Activated T-helper 1 cell treated with anti-CD3 and anti-CD28 coated beads, Interleukin-12 subunit alpha, Interleukin-12 subunit beta, Interleukin-2, Interleukin-4 antibody, amounts not matched to agents 30 ng/mL and 10 ng/mL and 1 ng/mL, durations not matched to agents 14 hours and 24 hours and 36 hours (primary cell): Measurements from ENCODE around the gene RCAN2. TPM values are rescaled to one million over a fixed set of nuclear protein-coding genes. Genes with fewer than 3 reads are reported as not detected.
"Not testable (repeated sequence)": the region's sequence is repeated elsewhere in the genome, so short reads cannot be mapped to it uniquely, and the experiment has no call there.

Source experiments
- DNase-seq: peaks from one replicate; pipeline ENCODE4 v3.0.0; 2021; ENCODE audit warnings: low spot score
- H3K27ac Mint-ChIP-seq: one replicate; pipeline ENCODE4 v1.8.0; 2021; ENCODE audit warnings: mild to moderate bottlenecking, mixed read lengths
- H3K27me3 Mint-ChIP-seq: one replicate; pipeline ENCODE4 v1.8.0; 2022; ENCODE audit warnings: mild to moderate bottlenecking, moderate library complexity, mixed read lengths; ENCODE audit not compliant: insufficient read depth
- H3K36me3 Mint-ChIP-seq: one replicate; pipeline ENCODE4 v1.8.0; 2021; ENCODE audit warnings: low read depth, mixed read lengths
- H3K4me1 Mint-ChIP-seq: one replicate; pipeline ENCODE4 v1.8.0; 2021; ENCODE audit warnings: low read depth, mixed read lengths
- H3K4me3 Mint-ChIP-seq: one replicate; pipeline ENCODE4 v1.8.0; 2021; ENCODE audit warnings: mild to moderate bottlenecking, moderate library complexity, mixed read lengths
- H3K9me3 Mint-ChIP-seq: one replicate; pipeline ENCODE4 v1.8.0; 2021; ENCODE audit warnings: mixed read lengths
- intact Hi-C: fragments of 100-400 bp; cut with micrococcal nuclease; formaldehyde crosslinking; loops from one replicate; pipeline ENCODE4 v1.15.1; 2024
- total RNA-seq: library from RNA; stranded (reverse); gene quantifications from 2 replicates; pipeline ENCODE4 v1.2.3, GENCODE V29; 2022

RCAN2 gene
- total RNA-seq, 1 donor from 2014 or later: 0.44 TPM

DNA sequence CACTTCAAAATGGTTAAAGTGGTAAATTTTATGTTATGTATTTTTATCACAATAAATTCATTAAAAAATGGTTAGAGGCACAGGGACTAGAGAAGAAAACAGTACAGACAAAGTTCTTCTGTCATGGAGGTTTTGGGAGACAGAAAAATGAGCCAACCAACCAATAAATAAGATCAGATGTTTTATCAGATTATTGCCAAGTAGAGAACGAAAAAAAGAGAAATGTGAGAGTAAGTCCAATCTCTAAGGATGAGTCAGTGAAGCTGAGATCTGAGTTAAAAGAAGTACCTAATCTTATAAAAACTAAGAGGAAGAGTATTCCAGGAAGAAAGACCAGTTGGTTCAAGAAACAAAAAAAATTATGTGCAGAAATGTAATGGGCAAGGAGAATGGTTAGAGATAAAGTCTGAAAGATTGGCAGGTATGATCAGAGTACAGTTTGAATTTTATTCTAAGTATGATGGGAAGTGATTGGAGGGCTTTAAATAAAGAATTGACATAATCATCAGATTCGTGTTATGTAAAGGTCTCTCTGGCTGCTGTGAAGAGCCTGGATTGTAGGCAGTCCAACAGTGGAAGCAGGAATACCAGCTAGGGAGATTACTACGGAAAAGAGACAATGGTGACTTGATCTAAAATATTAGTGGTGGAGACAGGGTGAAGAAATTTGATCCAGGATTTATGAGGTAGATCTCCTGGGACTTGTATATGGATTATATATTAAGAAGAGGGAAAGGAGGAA, 79.6 kb downstream of the RCAN2 start:
- Mint-ChIP-seq H3K4me1 (no peaks in the 10 kb centered on the region), H3K4me3 (no peak overlapping the region), H3K36me3 (no peaks in the 10 kb centered on the region), H3K27ac (no peak overlapping the region), H3K9me3 (no peaks in the 10 kb centered on the region), H3K27me3 (peaks cover 6% of the 10 kb centered on the region)
- DNase-seq: no peak
- intact Hi-C loops: loop anchor here (2.0 kb wide), 1 partner anchor 369 kb away; no protein-coding TSS in a partner anchor

DNA sequence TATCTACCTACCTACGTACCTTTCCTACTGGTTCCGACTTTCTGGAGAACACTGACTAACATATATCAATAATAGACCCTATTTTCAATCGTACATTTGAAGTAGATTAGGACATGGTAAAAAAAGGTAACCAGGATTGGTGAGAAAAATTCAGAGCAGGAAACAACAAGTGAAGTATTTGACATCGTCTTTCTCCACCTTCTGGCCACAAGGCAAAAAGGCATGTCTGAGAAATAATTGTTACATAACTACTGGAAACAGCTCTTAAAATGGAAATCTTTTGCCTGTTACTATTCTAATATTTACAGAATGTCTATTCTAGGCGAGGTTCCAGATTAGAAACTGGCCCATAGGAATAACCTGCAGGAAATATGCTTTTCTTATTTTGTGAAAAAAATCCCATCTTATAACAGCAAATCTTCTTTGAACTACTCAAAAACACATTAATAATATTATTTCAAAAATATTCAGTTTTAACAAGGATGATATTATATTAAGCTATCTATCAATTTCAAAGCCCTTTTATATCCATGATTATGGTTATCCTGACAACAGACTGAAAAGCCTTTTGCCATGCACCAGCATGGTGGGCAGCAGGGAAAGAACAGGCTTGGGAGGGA, 80.8 kb downstream of the RCAN2 start:
- intact Hi-C loops: loop anchor here (1.0 to 2.0 kb wide), 3 partner anchors 189 to 480 kb away; no protein-coding TSS in a partner anchor
- Mint-ChIP-seq H3K4me1 (no peaks in the 10 kb centered on the region), H3K27ac (no peak overlapping the region), H3K36me3 (no peaks in the 10 kb centered on the region), H3K9me3 (no peaks in the 10 kb centered on the region), H3K4me3 (no peak overlapping the region), H3K27me3 (peaks cover 6% of the 10 kb centered on the region)
- no peak for DNase-seq

DNA sequence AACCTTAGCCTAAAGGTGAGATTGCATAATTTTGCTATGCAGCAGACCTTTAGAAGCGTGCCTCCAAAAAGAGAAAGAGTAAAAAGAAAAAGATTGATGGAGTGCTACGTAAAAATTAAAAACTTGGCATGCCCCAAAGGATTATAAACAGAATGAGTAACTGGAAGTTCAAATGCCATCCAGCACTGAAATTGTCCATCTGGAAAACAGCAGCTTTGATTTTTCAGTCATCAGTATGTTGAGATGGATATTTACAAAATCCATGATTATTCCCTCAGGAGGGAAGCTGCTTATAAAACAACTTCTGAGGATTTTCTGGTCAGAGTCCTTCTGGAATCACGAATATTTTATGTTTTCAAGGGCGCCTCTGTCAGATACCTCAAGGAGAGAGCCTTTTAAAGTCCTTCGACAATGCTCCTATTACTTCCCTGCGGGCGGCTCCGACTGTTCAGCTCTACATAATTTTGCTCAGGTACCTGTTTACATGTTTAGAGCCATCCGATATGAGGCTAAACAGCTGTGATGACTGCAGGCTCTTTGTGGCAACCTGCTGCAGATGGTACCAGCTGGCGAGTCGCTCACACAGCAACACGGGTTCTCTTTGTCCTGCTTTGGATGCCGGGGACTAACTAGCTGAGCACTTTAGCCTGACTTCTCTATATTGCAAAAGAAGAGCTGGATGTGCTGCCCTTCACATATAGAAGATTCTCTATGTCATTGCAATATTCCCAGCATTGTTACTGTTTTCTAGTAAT, 83.3 kb downstream of the RCAN2 start:
- no peaks in the 10 kb centered on the region for H3K4me1 Mint-ChIP-seq
- no peak for DNase-seq
- no peak overlapping the region for H3K4me3 Mint-ChIP-seq
- no peaks in the 10 kb centered on the region for H3K36me3 Mint-ChIP-seq
- no peaks in the 10 kb centered on the region for H3K9me3 Mint-ChIP-seq
- peaks cover 3% of the 10 kb centered on the region for H3K27me3 Mint-ChIP-seq
- H3K27ac Mint-ChIP-seq: no peak overlapping the region
- intact Hi-C loops: no loop called here

DNA sequence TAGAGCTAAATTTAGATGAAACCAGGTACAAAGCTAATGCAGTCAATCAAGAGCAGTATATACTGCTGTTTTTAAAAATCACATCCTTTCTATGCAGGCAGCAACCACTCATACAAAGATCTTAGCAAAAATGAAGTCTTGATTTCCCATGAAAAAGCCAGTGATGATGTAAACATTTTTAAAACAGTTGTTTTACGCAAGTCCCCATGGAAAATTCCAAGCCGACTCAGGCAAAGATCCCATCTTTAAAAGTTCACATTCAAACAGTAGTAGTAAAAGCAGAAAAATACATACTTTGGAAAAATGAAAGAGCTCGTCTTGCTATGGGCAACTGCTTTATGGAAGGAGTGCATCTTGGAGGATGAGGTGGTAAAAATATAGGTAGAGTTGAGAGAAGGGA, 84.0 kb downstream of the RCAN2 start:
- H3K9me3 Mint-ChIP-seq: no peaks in the 10 kb centered on the region
- H3K27me3 Mint-ChIP-seq: peaks cover 3% of the 10 kb centered on the region
- no peaks in the 10 kb centered on the region for H3K4me1 Mint-ChIP-seq
- DNase-seq: no peak
- intact Hi-C loops: no loop called here
- no peaks in the 10 kb centered on the region for H3K36me3 Mint-ChIP-seq
- H3K27ac Mint-ChIP-seq: no peak overlapping the region
- H3K4me3 Mint-ChIP-seq: no peak overlapping the region

DNA sequence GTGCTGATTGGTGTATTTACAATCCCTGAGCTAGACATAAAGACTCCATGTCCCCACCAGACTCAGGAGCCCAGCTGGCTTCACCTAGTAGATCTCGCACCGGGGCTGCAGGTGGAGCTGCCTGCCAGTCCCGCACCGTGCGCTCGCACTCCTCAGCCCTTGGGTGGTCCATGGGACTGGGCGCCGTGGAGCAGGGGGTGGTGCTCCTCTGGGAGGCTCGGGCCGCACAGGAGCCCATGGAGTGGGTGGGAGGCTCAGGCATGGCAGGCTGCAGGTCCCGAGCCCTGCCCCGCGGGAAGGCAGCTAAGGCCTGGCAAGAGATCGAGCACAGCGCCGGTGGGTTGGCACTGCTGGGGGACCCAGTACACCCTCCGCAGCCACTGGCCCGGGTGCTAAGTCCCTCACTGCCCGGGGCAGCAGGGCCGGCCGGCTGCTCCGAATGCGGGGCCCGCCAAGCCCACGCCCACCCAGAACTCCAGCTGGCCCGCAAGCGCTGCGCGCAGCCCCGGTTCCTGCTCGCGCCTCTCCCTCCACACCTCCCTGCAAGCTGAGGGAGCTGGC, 85.5 kb downstream of the RCAN2 start:
- H3K27ac Mint-ChIP-seq, H3K27me3 Mint-ChIP-seq, H3K36me3 Mint-ChIP-seq, DNase-seq, H3K9me3 Mint-ChIP-seq, H3K4me3 Mint-ChIP-seq, intact Hi-C loops, H3K4me1 Mint-ChIP-seq: not testable (repeated sequence)

DNA sequence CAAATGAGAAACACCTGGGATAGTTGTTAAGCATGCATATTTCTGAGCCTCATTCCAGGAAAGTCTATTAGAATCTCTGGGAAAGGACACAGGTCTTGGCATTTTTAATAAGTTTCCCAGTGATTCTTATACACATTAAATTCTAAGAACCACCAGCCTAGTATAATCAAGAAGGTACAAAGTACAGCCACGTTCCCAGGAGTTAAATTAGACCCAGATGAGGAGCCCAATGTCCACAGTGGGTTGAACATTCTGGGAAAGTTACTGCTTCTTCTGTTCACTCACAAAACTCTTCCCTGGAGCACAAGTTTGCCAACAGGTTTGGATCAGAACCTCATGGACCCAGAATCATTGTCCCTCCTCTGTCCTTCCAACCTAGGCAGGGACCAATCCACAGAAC, 90.4 kb downstream of the RCAN2 start:
- Mint-ChIP-seq H3K9me3 (no peaks in the 10 kb centered on the region), H3K27ac (no peak overlapping the region), H3K27me3 (peaks cover 7% of the 10 kb centered on the region), H3K36me3 (no peaks in the 10 kb centered on the region), H3K4me3 (no peak overlapping the region), H3K4me1 (no peaks in the 10 kb centered on the region)
- no peak for DNase-seq
- intact Hi-C loops: no loop called here

DNA sequence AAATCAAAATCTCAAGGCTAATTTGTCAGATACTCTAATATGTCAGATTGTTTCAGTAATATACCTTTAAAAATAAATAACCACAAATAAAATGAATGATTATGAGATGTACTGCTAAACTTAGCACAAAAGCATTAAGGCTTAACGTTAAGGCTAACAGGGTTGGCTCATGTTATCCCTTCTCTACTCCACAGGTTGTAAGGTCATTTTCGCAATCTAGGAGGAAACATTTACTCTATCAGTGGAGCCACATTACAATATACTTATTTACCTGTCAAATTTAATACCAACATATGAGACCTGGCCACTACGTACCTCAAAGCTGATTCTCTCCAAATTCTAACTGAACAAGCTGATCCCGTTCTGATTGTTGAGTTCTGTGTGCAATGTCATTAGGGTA, 95.7 kb downstream of the RCAN2 start:
- Mint-ChIP-seq H3K27me3 (peaks cover 16% of the 10 kb centered on the region), H3K9me3 (peaks cover 3% of the 10 kb centered on the region), H3K4me3 (no peak overlapping the region), H3K4me1 (no peaks in the 10 kb centered on the region), H3K27ac (no peak overlapping the region), H3K36me3 (no peaks in the 10 kb centered on the region)
- intact Hi-C loops: no loop called here
- DNase-seq: no peak

DNA sequence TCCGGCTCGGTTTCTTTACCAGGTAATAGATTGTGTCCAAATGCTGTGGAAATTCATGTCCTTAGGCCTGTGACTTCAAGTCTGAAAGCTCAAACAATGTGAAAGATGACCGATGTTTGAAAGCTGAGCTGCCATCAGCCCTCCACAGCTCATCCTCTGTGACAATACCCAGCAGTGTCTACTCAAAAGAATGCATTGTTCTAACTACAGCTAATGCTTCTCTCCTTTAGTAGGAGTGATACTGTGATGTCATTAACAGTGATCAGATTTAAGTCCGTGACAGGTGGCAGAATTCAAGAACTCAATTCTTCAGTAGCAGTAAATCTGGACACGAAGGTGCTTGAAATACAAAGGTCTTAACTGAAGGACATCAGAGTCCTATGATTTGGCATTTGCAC, 97.3 kb downstream of the RCAN2 start:
- Mint-ChIP-seq H3K27me3 (peaks cover 14% of the 10 kb centered on the region), H3K4me3 (no peak overlapping the region), H3K27ac (no peak overlapping the region), H3K36me3 (no peaks in the 10 kb centered on the region), H3K4me1 (no peaks in the 10 kb centered on the region), H3K9me3 (peaks cover 4% of the 10 kb centered on the region)
- intact Hi-C loops: no loop called here
- DNase-seq: no peak

DNA sequence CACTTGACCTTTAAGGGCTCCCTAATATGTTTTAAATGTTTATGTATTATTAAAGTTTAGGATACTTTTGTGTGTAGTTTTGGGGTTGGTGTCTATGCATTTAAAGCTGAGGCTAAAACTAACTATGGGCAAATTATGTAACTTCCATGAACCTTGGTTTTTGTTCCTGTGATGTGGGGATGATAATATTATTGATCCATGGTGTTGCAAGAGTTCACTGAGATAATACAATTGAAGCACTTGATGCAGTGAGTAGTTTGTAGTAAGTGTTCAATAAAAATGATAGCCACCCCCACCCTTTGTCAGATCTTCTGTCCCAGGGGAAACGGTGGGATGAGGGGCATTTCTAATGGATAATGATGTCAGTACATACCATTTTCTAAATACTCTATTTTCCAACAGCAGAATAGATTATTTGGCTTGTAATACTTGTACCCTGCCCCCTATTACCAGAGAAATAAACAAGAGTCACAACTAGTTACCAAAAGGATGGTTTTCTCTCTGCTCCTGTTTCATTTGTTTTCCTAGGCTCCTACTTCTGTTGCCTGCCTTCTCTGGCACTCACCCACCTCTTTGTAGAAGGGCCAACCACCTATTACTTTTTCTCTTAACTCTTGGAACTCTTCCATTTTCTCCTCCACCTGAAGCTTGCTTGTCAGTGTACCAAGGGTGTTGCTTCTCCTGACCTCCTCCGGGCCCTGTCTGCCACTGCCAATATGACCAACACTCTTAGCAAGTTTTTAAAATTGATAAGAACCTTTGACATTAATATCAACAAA, 97.9 kb downstream of the RCAN2 start:
- no peak for DNase-seq
- no peaks in the 10 kb centered on the region for H3K4me1 Mint-ChIP-seq
- peaks cover 4% of the 10 kb centered on the region for H3K9me3 Mint-ChIP-seq
- peaks cover 11% of the 10 kb centered on the region for H3K27me3 Mint-ChIP-seq
- no peak overlapping the region for H3K4me3 Mint-ChIP-seq
- no peak overlapping the region for H3K27ac Mint-ChIP-seq
- intact Hi-C loops: no loop called here
- H3K36me3 Mint-ChIP-seq: no peaks in the 10 kb centered on the region

DNA sequence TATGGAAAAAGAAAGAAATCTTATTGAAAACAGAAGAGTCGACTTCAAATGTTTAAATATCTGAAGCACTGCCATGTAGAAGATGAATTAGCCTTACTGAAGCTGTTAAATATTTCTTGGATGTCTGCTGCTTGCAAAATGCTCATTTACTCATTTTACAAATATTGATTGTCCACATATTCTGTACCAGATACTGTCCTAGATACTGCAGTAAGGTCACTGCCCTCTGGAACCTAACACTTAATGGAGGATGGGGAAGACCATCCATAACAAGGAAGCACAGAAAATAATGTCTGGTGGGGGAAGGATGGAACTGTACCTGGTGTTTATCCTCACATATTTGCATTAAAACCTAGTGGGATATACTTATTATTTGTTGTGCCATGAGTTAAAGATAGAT, 99.0 kb downstream of the RCAN2 start:
- intact Hi-C loops: no loop called here
- Mint-ChIP-seq H3K27ac (no peak overlapping the region), H3K36me3 (no peaks in the 10 kb centered on the region), H3K4me1 (no peaks in the 10 kb centered on the region), H3K4me3 (no peak overlapping the region), H3K9me3 (peaks cover 4% of the 10 kb centered on the region), H3K27me3 (peaks cover 11% of the 10 kb centered on the region)
- DNase-seq: no peak

DNA sequence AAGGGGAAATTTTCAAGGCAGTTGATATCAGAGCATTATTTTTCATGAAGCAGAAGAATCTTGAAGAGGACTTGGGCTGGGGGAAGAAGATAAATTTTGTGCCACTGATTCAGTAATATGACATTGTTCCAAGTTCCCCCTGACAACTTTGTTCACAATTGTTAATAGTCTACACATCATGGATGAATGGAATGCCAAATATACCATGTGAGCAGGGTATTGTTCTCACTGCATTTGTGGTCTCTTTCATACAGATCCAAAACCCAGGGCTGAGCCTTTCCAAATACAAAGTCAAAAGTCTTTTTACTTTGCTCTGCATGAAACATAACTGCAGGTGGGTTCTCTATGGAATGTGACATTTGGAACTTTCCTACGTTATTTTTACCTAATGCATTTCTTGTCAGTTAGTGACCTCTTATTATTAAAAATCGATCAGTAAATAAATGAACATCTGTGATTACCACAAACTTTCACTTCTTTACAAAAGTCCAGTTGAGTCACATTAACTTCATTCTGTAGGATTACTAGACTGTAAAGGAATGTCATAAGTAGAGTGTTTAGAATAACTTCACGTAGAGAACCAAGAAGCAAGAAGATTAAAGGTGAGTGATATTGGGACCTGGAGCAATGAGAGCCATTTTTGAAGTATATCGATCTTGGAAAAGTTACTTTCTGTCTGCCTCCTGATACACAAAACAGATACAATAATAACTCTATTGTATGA, 100.9 kb downstream of the RCAN2 start:
- Mint-ChIP-seq H3K9me3 (peaks cover 4% of the 10 kb centered on the region), H3K4me3 (no peak overlapping the region), H3K27me3 (peaks cover 8% of the 10 kb centered on the region), H3K27ac (no peak overlapping the region), H3K36me3 (no peaks in the 10 kb centered on the region), H3K4me1 (no peaks in the 10 kb centered on the region)
- intact Hi-C loops: no loop called here
- DNase-seq: no peak

DNA sequence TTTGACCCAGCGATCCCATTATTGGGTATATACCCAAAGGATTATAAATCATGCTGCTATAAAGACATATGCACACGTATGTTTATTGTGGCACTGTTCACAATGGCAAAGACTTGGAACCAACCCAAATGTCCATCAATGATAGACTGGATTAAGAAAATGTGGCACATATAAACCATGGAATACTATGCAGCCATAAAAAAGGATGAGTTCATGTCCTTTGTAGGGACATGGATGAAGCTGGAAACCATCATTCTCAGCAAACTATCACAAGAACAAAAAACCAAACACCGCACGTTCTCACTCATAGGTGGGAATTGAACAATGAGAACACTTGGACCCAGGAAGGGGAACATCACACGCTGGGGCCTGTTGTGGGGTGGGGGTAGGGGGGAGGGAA, 103.5 kb downstream of the RCAN2 start:
- H3K36me3 Mint-ChIP-seq, DNase-seq, H3K27ac Mint-ChIP-seq, intact Hi-C loops, H3K4me3 Mint-ChIP-seq, H3K9me3 Mint-ChIP-seq, H3K4me1 Mint-ChIP-seq: not testable (repeated sequence)
- peaks cover 14% of the 10 kb centered on the region for H3K27me3 Mint-ChIP-seq
